ENCODE results near the gene MGMT.

Gene MGMT

GRCh38 chr10:129522041-129522585 is 55.1 kb downstream of the MGMT start:
- DNase-seq: no peak

DNA sequence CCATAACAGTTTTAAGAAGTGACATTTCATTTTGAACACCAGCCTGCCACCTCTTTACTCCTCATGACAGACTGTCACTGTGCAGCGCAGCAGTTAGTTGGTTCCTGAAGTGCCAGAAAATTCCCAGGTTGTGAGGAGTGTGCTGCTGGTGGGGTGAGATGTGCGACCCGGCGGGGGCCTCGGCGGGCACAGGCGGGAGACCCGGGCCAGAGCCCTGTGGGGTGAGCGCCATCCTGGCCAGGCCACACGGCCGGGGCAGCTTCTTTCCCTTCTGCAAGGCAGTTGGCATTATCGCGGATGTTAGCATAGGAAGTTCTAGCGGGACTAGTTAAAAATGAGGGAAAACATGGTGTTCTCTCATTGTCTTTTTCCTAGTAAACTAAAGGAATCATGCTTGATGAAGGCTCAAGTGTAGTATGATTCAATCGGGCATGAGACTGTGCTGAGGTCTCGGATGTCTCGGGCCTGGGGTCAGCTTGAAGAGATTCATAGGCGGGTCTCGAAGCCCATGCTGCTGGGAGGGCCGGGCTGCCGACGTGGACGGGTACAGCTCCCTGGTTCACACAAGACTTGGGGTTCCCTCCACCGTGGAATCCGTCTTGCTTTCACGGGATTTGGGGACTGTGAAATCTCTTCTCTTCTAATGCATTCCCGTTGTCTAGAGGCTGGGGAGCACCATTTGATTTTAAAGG is 56.1 kb downstream of the MGMT start:
- DNase-seq: no peak

- no peak for DNase-seq
These were observed 56.8 kb downstream of the MGMT start for GRCh38 chr10:129523723-129524316.

- DNase-seq: no peak
These were observed 57.9 kb downstream of the MGMT start for GRCh38 chr10:129524936-129525335.

DNA sequence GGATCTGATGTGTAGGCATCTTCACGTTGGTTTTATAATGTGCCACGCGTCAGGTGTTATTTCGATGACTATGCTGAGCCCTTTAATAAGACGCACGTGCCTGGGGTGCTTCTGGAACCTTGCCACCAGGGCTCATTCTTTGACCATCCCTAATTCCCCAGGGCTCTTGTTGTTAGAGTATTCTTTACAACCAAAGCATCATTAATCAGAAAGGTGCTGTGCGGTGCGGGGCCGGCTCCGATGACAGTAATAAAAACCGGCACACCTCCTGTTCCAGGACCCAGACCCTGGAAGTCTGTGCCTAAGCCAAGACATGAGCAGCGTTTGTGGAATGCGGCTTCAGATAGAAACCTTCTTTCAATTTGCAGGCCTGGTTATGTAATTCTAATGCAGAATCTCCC is 58.4 kb downstream of the MGMT start:
- no peak for DNase-seq

DNA sequence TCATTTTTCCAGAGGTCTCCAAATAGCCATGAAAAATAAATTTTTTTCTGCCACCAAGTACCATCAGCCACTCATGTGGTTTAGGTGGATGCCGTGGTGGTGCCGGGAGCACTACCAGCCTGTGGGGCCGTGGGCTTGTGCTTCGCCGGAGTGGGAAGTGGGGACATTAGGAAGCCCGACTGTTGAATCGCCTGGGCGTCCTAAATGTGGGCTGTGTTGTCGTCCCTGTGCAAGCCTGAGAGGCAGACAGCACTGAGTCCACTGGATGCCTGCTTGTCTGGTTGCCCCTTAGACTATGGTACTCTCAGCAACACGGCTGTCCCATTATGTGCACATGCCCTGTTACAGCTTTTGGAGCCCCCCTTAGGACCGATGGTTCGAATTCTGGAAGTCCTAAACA is 59.9 kb downstream of the MGMT start:
- DNase-seq: no peak

DNA sequence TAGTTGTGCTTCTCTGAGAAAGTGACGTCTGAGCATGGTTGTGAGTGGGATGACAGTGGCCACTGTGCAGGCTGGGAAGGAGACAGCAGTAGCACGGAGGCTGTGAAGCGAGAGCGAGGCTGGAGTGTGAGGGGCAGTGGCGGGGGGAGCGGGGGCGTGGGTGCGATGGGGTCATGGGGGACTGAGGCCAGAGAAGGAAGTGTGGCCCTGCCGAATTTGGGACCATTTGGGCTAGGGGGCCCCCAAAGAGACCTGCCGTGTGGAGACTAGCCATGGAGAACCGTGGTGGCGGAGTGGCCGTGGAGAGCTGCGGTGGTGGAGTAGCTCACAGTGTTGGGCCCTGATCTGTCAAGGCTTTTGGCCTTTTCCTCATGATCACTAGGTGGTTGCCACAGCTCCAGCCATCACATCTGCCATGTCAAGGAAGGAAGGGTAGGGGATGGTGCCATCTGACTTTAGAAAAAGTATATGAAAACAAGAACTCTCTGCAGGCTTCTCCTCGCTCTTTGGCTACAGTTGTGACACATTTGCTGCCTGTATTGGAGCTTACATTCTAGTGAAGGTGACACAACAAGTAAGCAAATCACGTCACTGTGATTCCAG is 61.4 kb downstream of the MGMT start:
- no peak for DNase-seq

- no peak for DNase-seq
These were observed 63.5 kb downstream of the MGMT start for GRCh38 chr10:129530581-129530980.

GRCh38 chr10:129531195-129531968 is 64.3 kb downstream of the MGMT start:
- DNase-seq: no peak

DNA sequence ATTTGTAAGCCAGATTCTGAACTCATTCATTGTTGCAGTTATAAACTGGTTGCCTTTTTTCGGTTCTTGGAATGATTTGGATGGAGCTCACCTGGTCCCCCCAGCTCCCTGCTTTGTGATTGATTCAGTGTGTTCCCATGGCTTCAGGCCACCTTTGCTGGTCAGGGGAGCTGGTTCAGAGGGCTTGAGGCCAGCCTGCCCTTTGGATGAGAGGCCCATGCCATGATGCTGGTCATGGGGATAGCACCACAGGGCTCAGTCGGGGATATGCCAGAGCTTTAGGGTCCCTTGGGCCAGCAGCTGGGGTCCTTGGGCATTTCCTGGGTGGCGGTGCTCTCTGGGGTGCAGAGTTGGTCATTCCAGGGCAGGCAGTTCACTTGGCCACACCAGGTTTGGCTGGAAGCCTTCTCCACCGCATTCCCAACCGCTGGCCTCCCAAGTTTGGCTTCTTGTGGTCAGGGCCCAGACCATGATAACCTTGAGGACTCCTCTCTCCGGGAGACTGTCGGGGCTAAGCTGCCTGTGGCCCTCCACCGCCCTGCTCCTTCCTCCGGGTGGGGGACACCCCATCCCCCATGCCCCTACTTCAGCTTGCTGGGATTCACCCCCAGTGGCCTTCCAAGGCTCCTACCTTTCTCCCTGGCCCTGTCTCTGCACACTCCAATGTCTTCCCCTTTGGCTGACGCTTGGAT is 65.1 kb downstream of the MGMT start:
- no peak for DNase-seq

DNA sequence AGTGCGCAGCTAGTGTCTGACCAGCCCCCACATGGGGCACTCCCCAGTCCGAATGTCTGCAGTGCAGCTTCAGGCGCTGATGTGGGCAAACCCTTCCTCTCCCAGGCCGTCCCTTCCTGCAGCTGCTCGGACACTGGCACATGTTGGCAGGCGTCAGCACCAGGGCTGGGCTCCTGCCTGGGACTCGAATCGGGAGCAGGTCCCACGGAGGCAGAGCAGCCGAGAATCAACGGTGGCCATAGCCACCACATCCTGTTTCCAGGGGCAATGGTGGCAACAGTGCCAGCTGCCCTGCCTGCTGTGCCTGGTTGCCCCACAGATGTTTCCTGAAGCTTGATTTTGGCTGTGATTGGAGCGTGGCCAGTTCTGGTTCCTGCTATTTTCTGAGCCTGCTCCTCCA is 65.8 kb downstream of the MGMT start:
- no peak for DNase-seq

DNA sequence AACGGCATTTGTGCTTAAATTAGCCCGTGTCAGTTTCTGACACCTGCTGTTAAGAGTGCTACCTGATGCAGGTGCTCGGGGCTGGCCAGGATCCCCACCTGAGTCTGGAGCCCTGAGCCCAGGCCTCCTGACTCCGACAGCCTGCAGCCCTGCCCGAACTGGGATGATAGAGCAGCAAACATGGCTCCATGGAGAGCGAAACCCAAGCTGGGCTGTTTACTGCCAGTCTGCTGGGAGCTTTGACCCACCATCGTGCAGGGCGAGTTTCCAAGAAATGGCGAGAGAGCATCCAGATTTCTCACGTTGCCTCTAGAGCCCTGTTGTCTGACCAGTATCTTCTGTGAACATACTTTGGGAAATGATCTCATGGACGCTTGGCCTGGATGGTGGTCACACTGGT is 66.2 kb downstream of the MGMT start:
- no peak for DNase-seq

GRCh38 chr10:129534826-129535225 is 67.8 kb downstream of the MGMT start:
- DNase-seq: no peak

- DNase-seq: no peak
These were observed 69.3 kb downstream of the MGMT start for GRCh38 chr10:129536336-129536735.

- no peak for DNase-seq
These were observed 70.1 kb downstream of the MGMT start for GRCh38 chr10:129537151-129537550.

DNA sequence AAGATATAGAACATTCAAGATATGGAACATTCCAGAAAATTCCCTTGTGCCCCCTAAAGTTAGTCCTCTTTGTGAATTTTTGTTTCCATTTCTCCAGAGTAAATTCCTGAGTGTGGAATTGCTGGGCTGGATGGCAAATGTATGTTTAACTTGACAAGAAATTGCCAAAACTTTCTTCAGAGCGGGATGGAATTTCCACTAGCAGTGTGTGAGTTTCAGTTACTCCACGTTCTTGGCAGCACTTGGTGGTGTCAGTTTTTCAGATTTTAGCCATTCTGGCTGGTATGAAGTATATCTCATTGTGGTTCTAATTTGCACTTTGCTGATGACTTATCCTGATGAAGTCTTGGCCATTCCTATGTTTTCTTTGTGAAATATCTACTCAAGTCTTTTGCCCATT is 71.2 kb downstream of the MGMT start:
- DNase-seq: no peak

GRCh38 chr10:129541200-129541599 is 74.2 kb downstream of the MGMT start:
- DNase-seq: no peak

DNA sequence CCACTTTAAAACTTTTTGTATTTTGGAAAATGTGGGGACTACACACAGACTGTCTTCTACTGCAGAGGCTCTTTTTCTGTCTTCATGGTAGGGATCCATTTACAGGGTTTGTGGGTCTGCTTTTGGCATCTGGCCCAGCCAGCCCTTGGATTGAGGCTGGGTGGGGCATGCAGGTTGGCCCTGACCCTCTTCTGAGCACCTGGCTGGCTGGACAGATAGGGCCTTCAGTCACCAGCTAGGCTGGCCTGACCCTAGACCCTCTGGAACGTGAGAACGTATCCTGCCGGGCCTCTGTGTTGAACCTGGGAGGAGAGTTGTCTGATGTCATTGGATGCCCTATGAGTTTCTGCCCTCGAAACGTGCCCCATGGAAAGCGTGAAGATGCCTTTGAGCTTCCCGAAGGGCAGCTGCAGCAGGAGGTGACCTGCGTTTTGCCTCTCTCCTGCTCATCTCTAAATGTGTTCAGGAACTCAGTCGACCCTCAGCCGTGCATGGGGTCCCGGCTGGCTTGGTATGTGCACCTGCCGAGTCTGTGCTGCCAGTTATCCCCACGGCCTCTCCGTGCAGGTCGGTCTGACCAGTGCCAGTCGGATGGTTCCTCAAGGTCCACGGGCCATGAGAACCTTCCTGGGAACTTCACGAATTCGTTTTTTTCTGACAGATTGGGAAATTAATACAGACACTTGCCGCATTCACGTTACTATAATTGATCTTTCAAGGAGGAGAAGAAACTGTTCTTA is 74.9 kb downstream of the MGMT start:
- no peak for DNase-seq

DNA sequence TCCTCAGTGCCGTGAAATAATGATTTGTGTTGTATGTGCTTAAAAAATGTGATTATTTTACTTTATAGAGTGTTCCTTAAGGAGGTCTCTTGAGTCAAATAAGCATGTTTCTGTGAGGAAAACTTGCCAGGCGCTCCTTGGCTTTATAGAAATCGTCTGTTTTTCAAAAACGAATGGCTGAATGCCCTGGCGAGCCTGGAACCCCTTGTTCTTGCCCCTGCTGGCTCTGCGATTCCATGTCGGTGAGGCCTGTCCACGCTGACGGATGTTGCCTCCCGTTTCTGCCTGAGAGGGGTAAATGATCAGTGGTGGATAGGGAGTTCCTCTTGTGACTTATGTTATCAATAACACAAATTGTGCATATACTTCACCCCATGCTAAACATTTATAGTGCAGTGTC is 75.5 kb downstream of the MGMT start:
- DNase-seq: no peak

DNA sequence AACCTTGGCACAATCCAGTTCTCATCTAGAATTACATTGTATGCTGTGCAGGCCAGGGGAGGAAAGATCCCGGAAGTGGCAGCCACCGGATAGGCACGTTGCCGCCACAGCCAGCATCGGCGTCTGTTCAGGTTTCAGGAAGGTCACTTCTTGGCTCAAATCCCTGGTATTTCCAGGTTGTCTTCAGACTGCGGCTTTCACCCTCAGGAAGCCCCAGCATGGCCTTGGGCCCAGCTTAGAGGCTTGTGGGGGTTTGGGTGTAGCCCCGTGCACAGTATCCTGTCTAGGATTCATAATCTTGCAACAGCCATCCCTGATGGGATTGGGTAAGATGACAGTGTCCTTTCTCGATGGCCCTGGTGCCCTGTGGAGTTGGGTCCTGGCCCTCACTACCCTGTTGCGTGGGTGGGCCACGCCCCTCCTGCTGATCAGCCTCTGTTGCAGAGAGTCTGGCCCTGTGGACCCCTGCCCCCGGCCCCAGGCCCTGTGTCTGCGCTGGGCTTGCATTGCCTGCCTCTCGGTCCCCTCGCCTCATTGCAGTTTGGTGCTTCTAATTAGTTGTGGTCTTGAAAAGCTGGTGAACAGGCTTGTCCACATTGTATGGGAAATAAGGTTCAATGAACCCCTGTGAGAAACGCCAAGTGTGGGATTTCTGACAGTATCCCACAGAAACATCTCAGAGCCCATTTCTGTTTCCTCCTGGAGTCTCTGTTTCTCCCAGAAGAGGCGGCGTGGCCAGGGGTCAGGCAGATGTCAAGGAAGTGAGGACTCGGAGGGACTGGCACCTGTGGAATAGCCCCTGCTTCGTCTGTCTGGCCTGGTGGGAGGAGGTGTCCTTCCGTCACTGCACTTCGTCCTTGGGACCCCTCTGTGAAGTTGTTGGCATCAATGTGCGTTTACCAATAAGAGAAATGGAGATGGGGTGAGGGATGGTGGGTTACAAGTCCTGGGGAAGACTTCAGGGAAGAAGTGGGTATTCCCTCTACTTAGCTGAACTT is 77.5 kb downstream of the MGMT start:
- DNase-seq: no peak

GRCh38 chr10:129545261-129545660 is 78.2 kb downstream of the MGMT start:
- DNase-seq: peak in 1 of 2 donors; percentile 3

Measured in inflammatory macrophage treated with lipopolysaccharide for 1 hour (primary cell).